ENCODE results near the gene DHX30. TPM values are rescaled to one million over a fixed set of nuclear protein-coding genes. Genes with fewer than 3 reads are reported as not detected.

The DHX30 gene
- total and polyA plus RNA-seq, 2 of the 8 experiments (the other 6 are each of a cell fraction or from before 2014, with no cell fraction given), result 82.4 to 97.9 TPM

- no peak for TF ChIP-seq RAD21 (IDR thresholded peaks at IDR 0.05 in 1 of 2, conservative IDR thresholded peaks at IDR 0.05 in 1 of 2; ENCODE audit: low read depth in 2 of 2, low read length in 2 of 2)
Measured at GRCh38 chr3:47874913-47875312, 72.0 kb downstream of the DHX30 start (continued).
